WTC11 (cell line): ENCODE data around the gene KLHDC2. TPM values are rescaled to one million over a fixed set of nuclear protein-coding genes. Genes with fewer than 3 reads are reported as not detected.
A peak's percentile ranks its signal among the peaks of the same experiment; 100 is the strongest.

Experiments used
- ATAC-seq: fragments of 200-7000 bp; cut with Tn5 transposase; 2 replicates; pipeline ENCODE4 v1.10.0; 2021; ENCODE audit warnings: mild to moderate bottlenecking, moderate library complexity
- CTCF ChIA-PET: fragments of 300-600 bp; sonication (Branson Sonifier 250); formaldehyde crosslinking; loops from one replicate; lab custom pipeline; 2021; ENCODE audit warnings: antibody characterized with exemption; lab: Charles Lee
- POLR2A ChIA-PET: fragments of 350-600 bp; sonication (Branson Sonifier 250); formaldehyde crosslinking; loops from one replicate; lab custom pipeline; 2021; ENCODE audit warnings: antibody characterized with exemption; lab: Charles Lee
- DNase-seq: peaks from one replicate; pipeline ENCODE4 v3.0.0; 2021; ENCODE audit warnings: low spot score
- H3K27ac Mint-ChIP-seq: 2 replicates; pipeline ENCODE4 v1.8.0; 2021; ENCODE audit warnings: mixed read lengths
- H3K27me3 Mint-ChIP-seq: 2 replicates; pipeline ENCODE4 v1.8.0; 2021; ENCODE audit warnings: low read depth, mild to moderate bottlenecking, moderate library complexity, mixed read lengths
- H3K36me3 Mint-ChIP-seq: 2 replicates; pipeline ENCODE4 v1.8.0; 2021; ENCODE audit warnings: mixed read lengths
- H3K4me1 Mint-ChIP-seq: 2 replicates; pipeline ENCODE4 v1.8.0; 2022; ENCODE audit warnings: mixed read lengths
- H3K4me3 Mint-ChIP-seq: 2 replicates; pipeline ENCODE4 v1.8.0; 2021; ENCODE audit warnings: mild to moderate bottlenecking, moderate library complexity, mixed read lengths
- H3K9me3 Mint-ChIP-seq: 2 replicates; pipeline ENCODE4 v1.8.0; 2021; ENCODE audit warnings: mixed read lengths
- ATF1 ChIP-seq: sonication (generic); formaldehyde crosslinking; IDR thresholded peaks from 2 replicates; pipeline ENCODE4 v1.8.1; 2023; ENCODE audit warnings: mild to moderate bottlenecking, moderate library complexity, missing genetic modification reagents
- CBFB ChIP-seq: sonication (generic); formaldehyde crosslinking; IDR thresholded peaks from 2 replicates; pipeline ENCODE4 v1.8.1; 2022; ENCODE audit warnings: mild to moderate bottlenecking, low read depth, missing genetic modification reagents
- CREB1 ChIP-seq: sonication (generic); formaldehyde crosslinking; IDR thresholded peaks from 2 replicates; pipeline ENCODE4 v1.8.0; 2023; ENCODE audit warnings: mild to moderate bottlenecking, missing genetic modification reagents
- CREM ChIP-seq: sonication (generic); formaldehyde crosslinking; IDR thresholded peaks from 2 replicates; pipeline ENCODE4 v1.8.1; 2022; ENCODE audit warnings: mild to moderate bottlenecking, missing genetic modification reagents, moderate library complexity
- ELF4 ChIP-seq: sonication (generic); formaldehyde crosslinking; IDR thresholded peaks from 2 replicates; pipeline ENCODE4 v1.8.1; 2022; ENCODE audit warnings: low read depth, mild to moderate bottlenecking, moderate library complexity, missing genetic modification reagents
- EMX1 ChIP-seq: fragments of 250-450 bp; sonication (Bioruptor Pico); IDR thresholded peaks from 2 replicates; pipeline ENCODE4 v1.8.0; 2021; ENCODE audit warnings: mild to moderate bottlenecking
- ESRRA ChIP-seq: sonication (generic); formaldehyde crosslinking; IDR thresholded peaks from 2 replicates; pipeline ENCODE4 v1.8.1; 2022; ENCODE audit warnings: mild to moderate bottlenecking, missing genetic modification reagents, borderline replicate concordance
- ETV6 ChIP-seq: sonication (generic); formaldehyde crosslinking; IDR thresholded peaks from 2 replicates; pipeline ENCODE4 v1.8.1; 2022; ENCODE audit warnings: mild to moderate bottlenecking, missing genetic modification reagents
- FOXK1 ChIP-seq: sonication (generic); formaldehyde crosslinking; IDR thresholded peaks from 2 replicates; pipeline ENCODE4 v1.8.0; 2022; ENCODE audit warnings: mild to moderate bottlenecking, moderate library complexity, missing genetic modification reagents
- GTF2I ChIP-seq: fragments of 250-450 bp; sonication (Bioruptor Pico); conservative IDR thresholded peaks from 2 replicates; pipeline ENCODE4 v1.4.0; 2021; ENCODE audit warnings: mild to moderate bottlenecking
- IRF2 ChIP-seq: sonication (generic); formaldehyde crosslinking; IDR thresholded peaks from 2 replicates; pipeline ENCODE4 v1.8.0; 2022; ENCODE audit warnings: low read depth, missing genetic modification reagents, borderline replicate concordance
- MXD4 ChIP-seq: fragments of 250-450 bp; sonication (Bioruptor Pico); IDR thresholded peaks from 2 replicates; pipeline ENCODE4 v1.8.0; 2021; ENCODE audit warnings: mild to moderate bottlenecking, moderate library complexity, borderline replicate concordance
- MYBL2 ChIP-seq: sonication (generic); formaldehyde crosslinking; IDR thresholded peaks from 2 replicates; pipeline ENCODE4 v1.8.1; 2023; ENCODE audit warnings: mild to moderate bottlenecking, moderate library complexity, missing genetic modification reagents
- PRRX2 ChIP-seq: fragments of 250-450 bp; sonication (Bioruptor Pico); IDR thresholded peaks from 2 replicates; pipeline ENCODE4 v1.8.0; 2021; ENCODE audit warnings: mild to moderate bottlenecking
- RORB ChIP-seq: fragments of 250-450 bp; sonication (Bioruptor Pico); IDR thresholded peaks from 2 replicates; pipeline ENCODE4 v1.9.0; 2021; ENCODE audit warnings: mild to moderate bottlenecking
- SMAD4 ChIP-seq: sonication (generic); formaldehyde crosslinking; IDR thresholded peaks from 2 replicates; pipeline ENCODE4 v1.8.0; 2022; ENCODE audit warnings: mild to moderate bottlenecking, missing genetic modification reagents
- SOX15 ChIP-seq: fragments of 250-450 bp; sonication (Bioruptor Pico); IDR thresholded peaks from 2 replicates; pipeline ENCODE4 v1.9.0; 2021; ENCODE audit warnings: mild to moderate bottlenecking
- SP1 ChIP-seq: sonication (generic); formaldehyde crosslinking; conservative IDR thresholded peaks from 2 replicates; pipeline ENCODE4 v1.8.1; 2022; ENCODE audit warnings: missing genetic modification reagents
- TEAD1 ChIP-seq: sonication (generic); formaldehyde crosslinking; IDR thresholded peaks from 2 replicates; pipeline ENCODE4 v1.8.0; 2022; ENCODE audit warnings: mild to moderate bottlenecking, missing genetic modification reagents
- TP53 ChIP-seq: sonication (generic); formaldehyde crosslinking; IDR thresholded peaks from 2 replicates; pipeline ENCODE4 v1.8.1; 2023; ENCODE audit warnings: mild to moderate bottlenecking, missing genetic modification reagents
- ZNF219 ChIP-seq: sonication (generic); formaldehyde crosslinking; IDR thresholded peaks from 2 replicates; pipeline ENCODE4 v1.8.0; 2023; ENCODE audit warnings: missing genetic modification reagents, mild to moderate bottlenecking, borderline replicate concordance
- ZNF232 ChIP-seq: sonication (generic); formaldehyde crosslinking; IDR thresholded peaks from 2 replicates; pipeline ENCODE4 v1.8.0; 2022; ENCODE audit warnings: mild to moderate bottlenecking, missing genetic modification reagents
- ZNF396 ChIP-seq: fragments of 250-450 bp; sonication (Bioruptor Pico); IDR thresholded peaks from 2 replicates; pipeline ENCODE4 v1.8.0; 2021; ENCODE audit warnings: mild to moderate bottlenecking, moderate library complexity, borderline replicate concordance
- ZNF423 ChIP-seq: fragments of 250-450 bp; sonication (Bioruptor Pico); IDR thresholded peaks from 2 replicates; pipeline ENCODE4 v2.1.2; 2022; ENCODE audit warnings: mild to moderate bottlenecking, moderate library complexity
- total RNA-seq: library from RNA; stranded (reverse); gene quantifications from 3 replicates; pipeline ENCODE4 v1.2.3, GENCODE V29; 2021
- TF ChIP-seq, protein P1 (sequence below): sonication (generic); formaldehyde crosslinking; IDR thresholded peaks from 2 replicates; pipeline ENCODE4 v1.8.1; 2022; ENCODE audit warnings: mild to moderate bottlenecking, moderate library complexity, missing genetic modification reagents
- TF ChIP-seq, protein P2 (sequence below): sonication (generic); formaldehyde crosslinking; IDR thresholded peaks from 2 replicates; pipeline ENCODE4 v1.8.0; 2022; ENCODE audit warnings: mild to moderate bottlenecking, missing genetic modification reagents
- TF ChIP-seq, protein P3 (sequence below): sonication (generic); formaldehyde crosslinking; IDR thresholded peaks from 2 replicates; pipeline ENCODE4 v1.8.1; 2022; ENCODE audit warnings: missing genetic modification reagents, borderline replicate concordance
- TF ChIP-seq, protein P4 (sequence below): fragments of 250-450 bp; sonication (Bioruptor Pico); conservative IDR thresholded peaks from 2 replicates; pipeline ENCODE4 v1.9.0; 2021; ENCODE audit warnings: mild to moderate bottlenecking
- TF ChIP-seq, protein P5 (sequence below): sonication (generic); formaldehyde crosslinking; IDR thresholded peaks from 2 replicates; pipeline ENCODE4 v1.8.0; 2023; ENCODE audit warnings: missing genetic modification reagents
- TF ChIP-seq, protein P6 (sequence below): sonication (generic); formaldehyde crosslinking; IDR thresholded peaks from 2 replicates; pipeline ENCODE4 v1.8.1; 2022; ENCODE audit warnings: mild to moderate bottlenecking, missing genetic modification reagents, moderate library complexity, borderline replicate concordance

KLHDC2 gene
- total RNA-seq, 1 experiment from 2014 or later = 47.6 TPM

DNA sequence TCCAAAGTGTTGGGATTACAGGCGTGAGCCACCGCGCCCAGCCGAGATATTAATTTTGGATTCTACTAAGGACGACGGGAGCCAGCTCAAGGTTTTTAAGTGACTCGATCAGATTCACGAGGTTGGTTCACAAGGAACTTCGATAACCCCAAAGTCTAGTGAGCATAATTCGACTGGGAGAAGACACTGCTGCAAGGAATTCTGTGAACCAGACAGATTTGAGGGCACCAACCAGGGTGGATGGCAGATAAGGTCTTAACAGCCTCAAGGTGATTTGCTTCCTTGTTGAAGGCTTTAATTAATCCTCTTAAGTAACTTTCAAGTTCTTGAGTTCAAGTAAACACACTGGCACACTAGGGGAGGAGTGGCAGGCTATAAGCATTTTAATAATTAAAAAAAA lies 1.1 kb upstream of the KLHDC2 start:
- Mint-ChIP-seq H3K27me3 (no peaks in the 10 kb centered on the region), H3K36me3 (no peaks in the 10 kb centered on the region), H3K9me3 (no peaks in the 10 kb centered on the region), H3K4me1 (peaks cover 24% of the 10 kb centered on the region), H3K4me3 (peak overlapping the region; percentile 86), H3K27ac (peak overlapping the region; percentile 97)
- ChIA-PET POLR2A (interaction anchor here (0.5 to 3.3 kb wide), 5 partner anchors 79 to 181 kb away, joined by 3 to 25 read pairs (median 11); partner anchors contain the start of genes DNAAF2, MGAT2, NEMF and POLE2), CTCF (interaction anchor here (0.7 to 2.1 kb wide), 3 partner anchors 79 to 133 kb away, joined by 3 to 11 read pairs (median 5); partner anchors contain the start of gene POLE2)
- no peak for DNase-seq
- TF ChIP-seq, protein P1, sequence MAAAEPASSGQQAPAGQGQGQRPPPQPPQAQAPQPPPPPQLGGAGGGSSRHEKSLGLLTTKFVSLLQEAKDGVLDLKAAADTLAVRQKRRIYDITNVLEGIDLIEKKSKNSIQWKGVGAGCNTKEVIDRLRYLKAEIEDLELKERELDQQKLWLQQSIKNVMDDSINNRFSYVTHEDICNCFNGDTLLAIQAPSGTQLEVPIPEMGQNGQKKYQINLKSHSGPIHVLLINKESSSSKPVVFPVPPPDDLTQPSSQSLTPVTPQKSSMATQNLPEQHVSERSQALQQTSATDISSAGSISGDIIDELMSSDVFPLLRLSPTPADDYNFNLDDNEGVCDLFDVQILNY = no peak
- TF ChIP-seq, protein P2, sequence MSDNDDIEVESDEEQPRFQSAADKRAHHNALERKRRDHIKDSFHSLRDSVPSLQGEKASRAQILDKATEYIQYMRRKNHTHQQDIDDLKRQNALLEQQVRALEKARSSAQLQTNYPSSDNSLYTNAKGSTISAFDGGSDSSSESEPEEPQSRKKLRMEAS = no peak
- TF ChIP-seq MYBL2 (CRISPR knock-in tag) (no peak), CREB1 (CRISPR knock-in tag) (no peak), ZNF232 (no peak), EMX1 (CRISPR knock-in tag) (no peak), SP1 (no peak), ZNF219 (CRISPR knock-in tag) (no peak), ETV6 (CRISPR knock-in tag) (no peak), GTF2I (CRISPR knock-in tag) (no peak), PRRX2 (CRISPR knock-in tag) (no peak), MXD4 (CRISPR knock-in tag) (no peak), ELF4 (CRISPR knock-in tag) (no peak)
- TF ChIP-seq, protein P3, sequence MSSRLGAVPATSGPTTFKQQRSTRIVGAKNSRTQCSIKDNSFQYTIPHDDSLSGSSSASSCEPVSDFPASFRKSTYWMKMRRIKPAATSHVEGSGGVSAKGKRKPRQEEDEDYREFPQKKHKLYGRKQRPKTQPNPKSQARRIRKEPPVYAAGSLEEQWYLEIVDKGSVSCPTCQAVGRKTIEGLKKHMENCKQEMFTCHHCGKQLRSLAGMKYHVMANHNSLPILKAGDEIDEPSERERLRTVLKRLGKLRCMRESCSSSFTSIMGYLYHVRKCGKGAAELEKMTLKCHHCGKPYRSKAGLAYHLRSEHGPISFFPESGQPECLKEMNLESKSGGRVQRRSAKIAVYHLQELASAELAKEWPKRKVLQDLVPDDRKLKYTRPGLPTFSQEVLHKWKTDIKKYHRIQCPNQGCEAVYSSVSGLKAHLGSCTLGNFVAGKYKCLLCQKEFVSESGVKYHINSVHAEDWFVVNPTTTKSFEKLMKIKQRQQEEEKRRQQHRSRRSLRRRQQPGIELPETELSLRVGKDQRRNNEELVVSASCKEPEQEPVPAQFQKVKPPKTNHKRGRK = no peak
- TF ChIP-seq, protein P4, sequence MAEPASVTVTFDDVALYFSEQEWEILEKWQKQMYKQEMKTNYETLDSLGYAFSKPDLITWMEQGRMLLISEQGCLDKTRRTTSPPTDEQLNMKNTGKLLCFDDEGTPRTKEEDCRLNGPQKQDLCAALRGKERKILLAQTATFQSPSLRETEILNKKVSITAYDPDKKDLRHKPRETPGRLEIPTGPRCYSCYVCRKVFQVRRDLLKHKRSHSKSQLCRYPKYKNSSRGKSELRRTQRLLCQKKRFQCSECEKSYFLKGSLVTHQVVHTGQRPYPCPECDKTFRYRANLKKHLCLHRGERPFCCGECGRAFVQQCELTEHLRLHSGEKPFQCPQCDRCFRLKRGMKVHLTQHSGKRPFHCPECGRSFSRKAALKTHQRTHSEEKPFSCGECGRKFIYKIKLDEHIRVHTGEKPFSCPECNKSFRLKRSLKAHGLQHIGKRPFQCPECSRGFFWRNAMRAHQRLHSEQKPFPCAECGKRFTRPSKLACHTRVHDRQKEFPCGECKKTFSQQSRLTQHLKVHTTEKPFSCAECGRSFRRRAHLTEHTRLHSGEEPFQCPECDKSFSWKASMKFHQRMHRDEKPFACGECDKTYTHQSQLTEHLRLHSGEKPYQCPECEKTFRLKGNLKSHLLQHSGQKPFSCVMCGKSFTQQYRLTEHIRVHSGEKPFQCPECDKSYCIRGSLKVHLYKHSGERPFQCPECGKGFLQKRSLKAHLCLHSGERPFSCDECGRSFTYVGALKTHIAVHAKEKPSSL (CRISPR knock-in tag) = no peak
- TF ChIP-seq, protein P5, sequence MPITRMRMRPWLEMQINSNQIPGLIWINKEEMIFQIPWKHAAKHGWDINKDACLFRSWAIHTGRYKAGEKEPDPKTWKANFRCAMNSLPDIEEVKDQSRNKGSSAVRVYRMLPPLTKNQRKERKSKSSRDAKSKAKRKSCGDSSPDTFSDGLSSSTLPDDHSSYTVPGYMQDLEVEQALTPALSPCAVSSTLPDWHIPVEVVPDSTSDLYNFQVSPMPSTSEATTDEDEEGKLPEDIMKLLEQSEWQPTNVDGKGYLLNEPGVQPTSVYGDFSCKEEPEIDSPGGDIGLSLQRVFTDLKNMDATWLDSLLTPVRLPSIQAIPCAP (CRISPR knock-in tag) = no peak
- ATAC-seq = no peak

DNA sequence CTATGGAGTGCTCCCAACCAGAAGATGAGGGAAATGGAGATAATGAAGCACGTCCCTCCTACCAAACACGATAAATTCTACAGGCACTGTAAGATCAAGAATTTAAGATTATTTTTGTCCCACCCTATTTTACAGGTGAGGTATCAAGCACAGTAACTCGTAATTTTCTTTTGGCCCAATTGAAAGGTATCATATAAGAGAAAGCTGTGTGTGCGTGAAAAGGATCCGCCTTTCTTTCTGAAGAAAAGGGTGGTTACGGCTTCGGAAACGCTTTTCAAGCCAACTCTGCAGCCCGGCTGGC lies 733 bp upstream of the KLHDC2 start:
- H3K27me3 Mint-ChIP-seq = no peaks in the 10 kb centered on the region
- peak overlapping the region; percentile 86 for H3K4me3 Mint-ChIP-seq
- H3K36me3 Mint-ChIP-seq = no peaks in the 10 kb centered on the region
- peak overlapping the region; percentile 97 for H3K27ac Mint-ChIP-seq
- no peak for DNase-seq
- H3K9me3 Mint-ChIP-seq = no peaks in the 10 kb centered on the region
- ChIA-PET CTCF (interaction anchor here (1.2 to 3.1 kb wide), 5 partner anchors 63 to 133 kb away, joined by 3 to 23 read pairs (median 7); partner anchors contain the start of gene POLE2), POLR2A (interaction anchor here (0.5 to 3.3 kb wide), 7 partner anchors 79 to 1116 kb away, joined by 3 to 25 read pairs (median 6); partner anchors contain the start of genes DNAAF2, MGAT2, NEMF and POLE2)
- H3K4me1 Mint-ChIP-seq = peaks cover 24% of the 10 kb centered on the region
- no peak for ATAC-seq
- no peak for TF ChIP-seq TP53 (CRISPR knock-in tag)
- TF ChIP-seq ESRRA = no peak
- no peak for TF ChIP-seq FOXK1 (CRISPR knock-in tag)
- TF ChIP-seq ATF1 (CRISPR knock-in tag) = no peak
- TF ChIP-seq, protein P6, sequence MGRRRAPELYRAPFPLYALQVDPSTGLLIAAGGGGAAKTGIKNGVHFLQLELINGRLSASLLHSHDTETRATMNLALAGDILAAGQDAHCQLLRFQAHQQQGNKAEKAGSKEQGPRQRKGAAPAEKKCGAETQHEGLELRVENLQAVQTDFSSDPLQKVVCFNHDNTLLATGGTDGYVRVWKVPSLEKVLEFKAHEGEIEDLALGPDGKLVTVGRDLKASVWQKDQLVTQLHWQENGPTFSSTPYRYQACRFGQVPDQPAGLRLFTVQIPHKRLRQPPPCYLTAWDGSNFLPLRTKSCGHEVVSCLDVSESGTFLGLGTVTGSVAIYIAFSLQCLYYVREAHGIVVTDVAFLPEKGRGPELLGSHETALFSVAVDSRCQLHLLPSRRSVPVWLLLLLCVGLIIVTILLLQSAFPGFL (CRISPR knock-in tag) = no peak
- no peak for TF ChIP-seq IRF2 (CRISPR knock-in tag)
- TF ChIP-seq PRRX2 (CRISPR knock-in tag) = no peak
- TF ChIP-seq RORB (CRISPR knock-in tag) = no peak
- TF ChIP-seq SOX15 (CRISPR knock-in tag) = no peak
- TF ChIP-seq ZNF423 (CRISPR knock-in tag) = no peak
- no peak for TF ChIP-seq SMAD4 (CRISPR knock-in tag)
- no peak for TF ChIP-seq EMX1 (CRISPR knock-in tag)
- no peak for TF ChIP-seq MYBL2 (CRISPR knock-in tag)
- TF ChIP-seq ZNF396 (CRISPR knock-in tag) = no peak
- TF ChIP-seq CBFB (CRISPR knock-in tag) = no peak
- TF ChIP-seq CREM (CRISPR knock-in tag) = no peak
- TF ChIP-seq TEAD1 = no peak
